ENCODE data around the gene ITPA. TPM values are rescaled to one million over a fixed set of nuclear protein-coding genes. Genes with fewer than 3 reads are reported as not detected.

The ITPA gene
- total and polyA plus RNA-seq, 2 of the 8 experiments (the other 6 are each of a cell fraction or from before 2014, with no cell fraction given) = 88.2 to 94.0 TPM

DNA sequence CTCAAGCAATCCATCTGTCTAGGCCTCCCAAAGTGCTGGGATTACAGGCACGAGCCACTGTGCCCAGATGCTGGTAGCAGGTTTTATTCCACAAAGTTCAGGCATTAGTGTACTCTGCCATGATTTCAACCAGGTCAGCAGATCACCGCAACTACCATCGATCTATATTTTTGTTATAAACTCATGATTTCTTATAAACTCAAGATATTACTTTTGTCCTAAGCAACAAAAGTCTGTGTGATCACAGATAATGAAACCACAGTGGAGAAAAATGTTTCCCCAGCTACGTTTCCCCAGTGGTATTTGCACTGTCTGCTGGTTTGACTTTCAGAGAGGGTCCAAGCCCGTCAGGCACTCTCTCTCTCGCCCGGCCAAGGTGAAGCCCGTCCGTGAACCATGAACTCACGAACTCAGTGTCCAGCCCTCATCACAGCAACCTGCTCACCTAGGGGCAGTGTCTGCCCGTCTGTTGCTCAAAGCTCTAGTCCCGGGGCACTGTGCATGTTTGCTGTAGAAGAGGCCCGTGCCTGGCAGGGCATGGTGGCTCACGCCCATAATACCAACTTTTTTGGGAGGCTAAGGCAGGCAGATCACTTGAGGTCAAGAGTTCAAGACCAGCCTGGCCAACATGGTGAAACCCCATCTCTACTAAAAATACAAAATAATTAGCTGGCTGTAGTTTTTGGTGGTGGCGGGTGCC is 22.7 kb downstream of the ITPA start:
- Histone ChIP-seq H4K8ac (ENCODE audit: extremely low read depth, insufficient read depth, low read length) (no peak overlapping the region), H3K27ac (ENCODE audit: low read depth, low read length) (no peak overlapping the region), H3K14ac (ENCODE audit: insufficient read length) (no peak overlapping the region), H3K23ac (ENCODE audit: insufficient read length) (no peak overlapping the region), H2BK12ac (ENCODE audit: low read depth, low read length) (no peak overlapping the region), H2AFZ (ENCODE audit: low read length) (no peak overlapping the region), H3K4me2 (ENCODE audit: insufficient read depth in 1 of 2, low read depth in 2 of 2, low read length in 2 of 2) (no peak overlapping the region), H3K79me1 (ENCODE audit: low read depth, low read length) (no peaks in the 10 kb centered on the region; the same call in 1 of the 2 replicates), H3K4me1 (replicated peaks in 1 of 4; ENCODE audit: control insufficient read depth in 3 of 4, insufficient read depth in 4 of 4, low read length in 3 of 4) (no peaks in the 10 kb centered on the region; a peak in 1 of 7 replicates), H3K4ac (replicated peaks; ENCODE audit: insufficient read length, low read depth, low read length) (no peak overlapping the region), H4K91ac (replicated peaks; ENCODE audit: insufficient read length, low read length) (no peak overlapping the region), H2BK15ac (ENCODE audit: low read length) (no peak overlapping the region), H2BK5ac (ENCODE audit: low read depth, low read length) (no peak overlapping the region), H3K9ac (replicated peaks in 1 of 4; ENCODE audit: extremely low read depth in 1 of 4, low read depth in 3 of 4, low read length in 3 of 4) (no peak overlapping the region), H3K79me2 (ENCODE audit: control insufficient read depth in 1 of 2, insufficient read depth in 2 of 2, low read length in 2 of 2) (no peaks in the 10 kb centered on the region), H3K36me3 (ENCODE audit: control insufficient read depth in 2 of 4, insufficient read depth in 4 of 4, low read length in 3 of 4) (peaks cover 0 to 8% (median 2%) of the 10 kb centered on the region in 4 experiments; a peak in 3 of 8 replicates), H2AK5ac (ENCODE audit: low read depth, low read length) (no peak overlapping the region), H3K23me2 (ENCODE audit: low read depth, low read length) (no peaks in the 10 kb centered on the region), H2BK120ac (replicated peaks; ENCODE audit: low read depth, low read length) (no peak overlapping the region), H3K18ac (ENCODE audit: extremely low read depth, low read length) (no peak overlapping the region), H4K20me1 (replicated peaks in 1 of 2; ENCODE audit: control insufficient read depth in 1 of 2, insufficient read depth in 2 of 2, low read length in 2 of 2) (peaks cover 0 to 5% of the 10 kb centered on the region in 2 experiments), H3K4me3 (ENCODE audit: extremely low read depth in 1 of 4, insufficient read depth in 2 of 4, low read depth in 3 of 4, low read length in 4 of 4) (no peak overlapping the region), H3K9me3 (ENCODE audit: insufficient read depth in 2 of 2, low read depth in 1 of 2, low read length in 1 of 2) (no peaks in the 10 kb centered on the region), H2BK20ac (ENCODE audit: low read length) (no peak overlapping the region), H4K5ac (ENCODE audit: insufficient read length, low read depth, low read length) (no peak overlapping the region), H3K27me3 (replicated peaks in 1 of 4; ENCODE audit: control insufficient read depth in 3 of 4, extremely low read depth in 1 of 4, insufficient read depth in 3 of 4, low read length in 3 of 4) (peaks cover 0 to 6% (median 4%) of the 10 kb centered on the region in 4 experiments; a peak in 6 of 7 replicates), H3K56ac (replicated peaks; ENCODE audit: insufficient read length, low read depth, low read length) (no peak overlapping the region)
- FAIRE-seq (no peak), DNase-seq (ENCODE audit: low read depth in 1 of 2, low spot score in 2 of 2) (no peak)
- CTCF ChIA-PET (ENCODE audit: partially characterized antibody) = interaction anchor here (0.6 to 1.6 kb wide), 6 partner anchors 13 to 117 kb away, joined by 3 to 7 read pairs (median 4); no protein-coding TSS in a partner anchor
- 92% methylated on average over 15 of the region's 15 CpGs; no CpG with 5 or more reads in 1 of the 2 experiments for WGBS, 2 experiments (ENCODE audit: extremely low coverage in 1 of 2, insufficient coverage in 1 of 2, insufficient read length in 1 of 2, insufficient replicate concordance in 2 of 2, low coverage in 1 of 2, low lambda C conversion rate in 2 of 2, missing lambda C conversion rate in 1 of 2)
- POLR2A ChIA-PET (ENCODE audit: partially characterized antibody) = interaction anchor here (1.1 to 1.2 kb wide), 2 partner anchors 9 to 11 kb away, joined by 3 to 5 read pairs; no protein-coding TSS in a partner anchor
- TF ChIP-seq HDAC6 (IDR thresholded peaks at IDR 0.05; ENCODE audit: low read depth, low read length) (no peak), ATF3 (IDR thresholded peaks at IDR 0.05; ENCODE audit: insufficient read depth, low read depth, low read length) (no peak), HDAC2 (IDR thresholded peaks at IDR 0.05; ENCODE audit: borderline replicate concordance in 1 of 2, low read depth in 2 of 2, low read length in 2 of 2) (no peak), PHF8 (conservative IDR thresholded peaks at IDR 0.05; ENCODE audit: low read depth, low read length) (no peak), BRCA1 (IDR thresholded peaks at IDR 0.05; ENCODE audit: low read depth, low read length) (no peak), SP4 (IDR thresholded peaks at IDR 0.05; ENCODE audit: low read length) (no peak), MAX (IDR thresholded peaks at IDR 0.05) (no peak), TAF7 (optimal IDR thresholded peaks at IDR 0.05; ENCODE audit: borderline replicate concordance, low read depth, low read length) (no peak), GABPA (IDR thresholded peaks at IDR 0.05; ENCODE audit: borderline replicate concordance, insufficient read depth, low read length) (no peak), SAP30 (IDR thresholded peaks at IDR 0.05; ENCODE audit: insufficient read depth, insufficient replicate concordance, low read length) (no peak), FOSL1 (IDR thresholded peaks at IDR 0.05; ENCODE audit: insufficient read depth, low read depth, low read length) (no peak)
